Vagina (tissue), 2 donors: ENCODE results near the gene TMEM38B.

Experiments used
- CTCF ChIP-seq, 3 experiments: fragments of 450-650 bp in 2 of 3; fragments of 200-600 bp in 1 of 3; sonication (generic) in 1 of 3; IDR thresholded peaks; one replicate each; pipeline ENCODE4 v1.5.1; 2017 to 2019; ENCODE audit warnings: antibody characterized with exemption in 3 of 3, mild to moderate bottlenecking in 2 of 3, moderate library complexity in 2 of 3
- POLR2A ChIP-seq, 2 donors: fragments of 450-650 bp; IDR thresholded peaks; one replicate each; pipeline ENCODE4 v1.6.1; 2017; ENCODE audit warnings: antibody characterized with exemption in 2 of 2, mild to moderate bottlenecking in 2 of 2, moderate library complexity in 2 of 2
- POLR2AphosphoS5 ChIP-seq, 2 donors: sonication (generic); formaldehyde crosslinking; IDR thresholded peaks; one replicate each; pipeline ENCODE4 v1.9.0; 2017; ENCODE audit warnings: antibody characterized with exemption in 2 of 2, mild to moderate bottlenecking in 2 of 2, low read depth in 1 of 2; ENCODE audit not compliant: insufficient read depth in 1 of 2

- TF ChIP-seq POLR2AphosphoS5 (IDR thresholded peaks at IDR 0.05; ENCODE audit: insufficient read depth in 1 of 2, low read depth in 1 of 2) (no peak), POLR2A (IDR thresholded peaks at IDR 0.05) (no peak), CTCF (IDR thresholded peaks at IDR 0.05) (no peak)
These were observed 47.3 kb upstream of the TMEM38B start for GRCh38 chr9:105646879-105647594.
